ENCODE results near the gene OR2J3. TPM values are rescaled to one million over a fixed set of nuclear protein-coding genes. Genes with fewer than 3 reads are reported as not detected.

The OR2J3 gene
- total RNA-seq, 5 donors from 2014 or later (not counting 1 experiment from before 2014, with no cell fraction given) = 0.09 TPM; not detected in 4

- CTCF ChIA-PET = no interaction called here
- WGBS (ENCODE audit: insufficient coverage) = 69% methylated on average over 4 of the region's 4 CpGs
- ATAC-seq (replicated peaks in 1 of 4) (no peak), DNase-seq (no peak)
- Histone ChIP-seq H3K27ac (ENCODE audit: low read length) (no peak overlapping the region), H3K4me3 (ENCODE audit: control insufficient read depth in 1 of 2, extremely low read depth in 1 of 2, low read length in 1 of 2) (no peak overlapping the region), H3K9me3 (no peaks in the 10 kb centered on the region), H3K36me3 (ENCODE audit: control insufficient read depth in 2 of 2, extremely low read depth in 1 of 2, insufficient read depth in 1 of 2, low read length in 1 of 2) (no peaks in the 10 kb centered on the region), H3K4me1 (ENCODE audit: control insufficient read depth in 1 of 2, extremely low read depth in 1 of 2, insufficient read depth in 2 of 2, low read length in 2 of 2) (no peaks in the 10 kb centered on the region), H3K27me3 (replicated peaks in 1 of 2; ENCODE audit: control insufficient read depth in 2 of 2, extremely low read depth in 1 of 2, insufficient read depth in 2 of 2, low read length in 1 of 2) (peaks cover 0 to 17% of the 10 kb centered on the region in 2 experiments)
- Mint-ChIP-seq H3K9me3 (no peaks in the 10 kb centered on the region), H3K4me1 (no peaks in the 10 kb centered on the region), H3K4me3 (no peak overlapping the region), H3K36me3 (no peaks in the 10 kb centered on the region), H3K27ac (no peak overlapping the region), H3K27me3 (peaks cover 38 to 44% of the 10 kb centered on the region in 2 donors)
- POLR2A ChIA-PET = interaction anchor here in 1 of 2 donors (0.6 kb wide), 1 partner anchor 422 kb away, joined by 7 read pairs; no protein-coding TSS in a partner anchor
Observed at GRCh38 chr6:29130644-29131043, 22.8 kb downstream of the OR2J3 start.

- no peaks in the 10 kb centered on the region for H3K9me3 Mint-ChIP-seq
- H3K27me3 ChIP-seq (replicated peaks in 1 of 2; ENCODE audit: control insufficient read depth in 2 of 2, extremely low read depth in 1 of 2, insufficient read depth in 2 of 2, low read length in 1 of 2) = peaks cover 0 to 17% of the 10 kb centered on the region in 2 experiments
- no peaks in the 10 kb centered on the region for H3K4me1 Mint-ChIP-seq
- peaks cover 32 to 42% of the 10 kb centered on the region in 2 donors for H3K27me3 Mint-ChIP-seq
- no peak overlapping the region for H3K4me3 ChIP-seq (ENCODE audit: control insufficient read depth in 1 of 2, extremely low read depth in 1 of 2, low read length in 1 of 2)
- no peak overlapping the region for H3K27ac Mint-ChIP-seq
- H3K9me3 ChIP-seq = no peaks in the 10 kb centered on the region
- H3K4me3 Mint-ChIP-seq = no peak overlapping the region
- H3K36me3 Mint-ChIP-seq = no peaks in the 10 kb centered on the region
- no peak overlapping the region for H3K27ac ChIP-seq (ENCODE audit: low read length)
- ATAC-seq (replicated peaks in 1 of 4) (no peak), DNase-seq (no peak)
- ChIA-PET CTCF (no interaction called here), POLR2A (no interaction called here)
- WGBS (ENCODE audit: insufficient coverage) = no CpG with 5 or more reads among the region's 2 CpGs
- H3K4me1 ChIP-seq (ENCODE audit: control insufficient read depth in 1 of 2, extremely low read depth in 1 of 2, insufficient read depth in 2 of 2, low read length in 2 of 2) = no peaks in the 10 kb centered on the region
- no peaks in the 10 kb centered on the region for H3K36me3 ChIP-seq (ENCODE audit: control insufficient read depth in 2 of 2, extremely low read depth in 1 of 2, insufficient read depth in 1 of 2, low read length in 1 of 2)
Observed at GRCh38 chr6:29131691-29132090, 23.8 kb downstream of the OR2J3 start.

- Histone ChIP-seq H3K27ac (ENCODE audit: low read length) (no peak overlapping the region), H3K9me3 (no peaks in the 10 kb centered on the region), H3K4me3 (ENCODE audit: control insufficient read depth in 1 of 2, extremely low read depth in 1 of 2, low read length in 1 of 2) (no peak overlapping the region), H3K27me3 (replicated peaks in 1 of 2; ENCODE audit: control insufficient read depth in 2 of 2, extremely low read depth in 1 of 2, insufficient read depth in 2 of 2, low read length in 1 of 2) (no peaks in the 10 kb centered on the region), H3K36me3 (ENCODE audit: control insufficient read depth in 2 of 2, extremely low read depth in 1 of 2, insufficient read depth in 1 of 2, low read length in 1 of 2) (no peaks in the 10 kb centered on the region), H3K4me1 (ENCODE audit: control insufficient read depth in 1 of 2, extremely low read depth in 1 of 2, insufficient read depth in 2 of 2, low read length in 2 of 2) (no peaks in the 10 kb centered on the region)
- POLR2A ChIA-PET = no interaction called here
- DNase-seq (no peak), ATAC-seq (replicated peaks in 1 of 4) (no peak)
- no peaks in the 10 kb centered on the region for H3K9me3 Mint-ChIP-seq
- CTCF ChIA-PET = interaction anchor here in 1 of 2 donors (0.5 kb wide), 1 partner anchor 99 kb away, joined by 4 read pairs; no protein-coding TSS in a partner anchor
- no peak overlapping the region for H3K27ac Mint-ChIP-seq
- no peaks in the 10 kb centered on the region for H3K4me1 Mint-ChIP-seq
- no peaks in the 10 kb centered on the region for H3K36me3 Mint-ChIP-seq
- H3K27me3 Mint-ChIP-seq = peaks cover 27 to 38% of the 10 kb centered on the region in 2 donors
- H3K4me3 Mint-ChIP-seq = no peak overlapping the region
- WGBS (ENCODE audit: insufficient coverage) = no CpG with 5 or more reads among the region's 4 CpGs
Observed at GRCh38 chr6:29137724-29138123, 29.9 kb downstream of the OR2J3 start.

- Histone ChIP-seq H3K9me3 (no peaks in the 10 kb centered on the region), H3K27me3 (replicated peaks in 1 of 2; ENCODE audit: control insufficient read depth in 2 of 2, extremely low read depth in 1 of 2, insufficient read depth in 2 of 2, low read length in 1 of 2) (no peaks in the 10 kb centered on the region), H3K36me3 (ENCODE audit: control insufficient read depth in 2 of 2, extremely low read depth in 1 of 2, insufficient read depth in 1 of 2, low read length in 1 of 2) (no peaks in the 10 kb centered on the region), H3K4me3 (ENCODE audit: control insufficient read depth in 1 of 2, extremely low read depth in 1 of 2, low read length in 1 of 2) (no peak overlapping the region), H3K27ac (ENCODE audit: low read length) (no peak overlapping the region), H3K4me1 (ENCODE audit: control insufficient read depth in 1 of 2, extremely low read depth in 1 of 2, insufficient read depth in 2 of 2, low read length in 2 of 2) (no peaks in the 10 kb centered on the region)
- H3K27me3 Mint-ChIP-seq = peaks cover 15 to 38% of the 10 kb centered on the region in 2 donors
- CTCF ChIA-PET = interaction anchor here in 1 of 2 donors (0.5 kb wide), 1 partner anchor 309 kb away, joined by 5 read pairs; no protein-coding TSS in a partner anchor
- no peaks in the 10 kb centered on the region for H3K36me3 Mint-ChIP-seq
- H3K9me3 Mint-ChIP-seq = peaks cover 0 to 5% (median 0%) of the 10 kb centered on the region in 3 donors
- no peak for ATAC-seq (replicated peaks in 1 of 4)
- no peak for DNase-seq
- no peaks in the 10 kb centered on the region for H3K4me1 Mint-ChIP-seq
- POLR2A ChIA-PET = no interaction called here
- H3K4me3 Mint-ChIP-seq = no peak overlapping the region
- H3K27ac Mint-ChIP-seq = no peak overlapping the region
- no CpG with 5 or more reads among the region's 1 CpG for WGBS (ENCODE audit: insufficient coverage)
Observed at GRCh38 chr6:29141606-29142005, 33.7 kb downstream of the OR2J3 start.

- no peak overlapping the region for H3K27ac Mint-ChIP-seq
- Histone ChIP-seq H3K27me3 (replicated peaks in 1 of 2; ENCODE audit: control insufficient read depth in 2 of 2, extremely low read depth in 1 of 2, insufficient read depth in 2 of 2, low read length in 1 of 2) (no peaks in the 10 kb centered on the region), H3K27ac (ENCODE audit: low read length) (no peak overlapping the region), H3K4me3 (ENCODE audit: control insufficient read depth in 1 of 2, extremely low read depth in 1 of 2, low read length in 1 of 2) (no peak overlapping the region), H3K9me3 (no peaks in the 10 kb centered on the region), H3K36me3 (ENCODE audit: control insufficient read depth in 2 of 2, extremely low read depth in 1 of 2, insufficient read depth in 1 of 2, low read length in 1 of 2) (no peaks in the 10 kb centered on the region), H3K4me1 (ENCODE audit: control insufficient read depth in 1 of 2, extremely low read depth in 1 of 2, insufficient read depth in 2 of 2, low read length in 2 of 2) (no peaks in the 10 kb centered on the region)
- ATAC-seq (replicated peaks in 1 of 4) (no peak), DNase-seq (no peak)
- H3K36me3 Mint-ChIP-seq = no peaks in the 10 kb centered on the region
- POLR2A ChIA-PET = no interaction called here
- peaks cover 15 to 42% of the 10 kb centered on the region in 2 donors for H3K27me3 Mint-ChIP-seq
- no peaks in the 10 kb centered on the region for H3K4me1 Mint-ChIP-seq
- CTCF ChIA-PET = no interaction called here
- peaks cover 0 to 5% (median 0%) of the 10 kb centered on the region in 3 donors for H3K9me3 Mint-ChIP-seq
- no peak overlapping the region for H3K4me3 Mint-ChIP-seq
Observed at GRCh38 chr6:29142309-29142708, 34.5 kb downstream of the OR2J3 start.

GRCh38 chr6:29146179-29146578, 38.3 kb downstream of the OR2J3 start:
- ChIA-PET CTCF (no interaction called here), POLR2A (no interaction called here)
- WGBS (ENCODE audit: insufficient coverage) = no CpG with 5 or more reads among the region's 2 CpGs
- Mint-ChIP-seq H3K9me3 (peaks cover 0 to 17% (median 8%) of the 10 kb centered on the region in 3 donors), H3K4me1 (no peaks in the 10 kb centered on the region), H3K4me3 (no peak overlapping the region), H3K36me3 (no peaks in the 10 kb centered on the region), H3K27me3 (peaks cover 18 to 30% of the 10 kb centered on the region in 2 donors), H3K27ac (no peak overlapping the region)
- Histone ChIP-seq H3K27me3 (replicated peaks in 1 of 2; ENCODE audit: control insufficient read depth in 2 of 2, extremely low read depth in 1 of 2, insufficient read depth in 2 of 2, low read length in 1 of 2) (no peaks in the 10 kb centered on the region), H3K36me3 (ENCODE audit: control insufficient read depth in 2 of 2, extremely low read depth in 1 of 2, insufficient read depth in 1 of 2, low read length in 1 of 2) (no peaks in the 10 kb centered on the region), H3K4me3 (ENCODE audit: control insufficient read depth in 1 of 2, extremely low read depth in 1 of 2, low read length in 1 of 2) (no peak overlapping the region), H3K9me3 (no peaks in the 10 kb centered on the region), H3K4me1 (ENCODE audit: control insufficient read depth in 1 of 2, extremely low read depth in 1 of 2, insufficient read depth in 2 of 2, low read length in 2 of 2) (no peaks in the 10 kb centered on the region), H3K27ac (ENCODE audit: low read length) (no peak overlapping the region)
- ATAC-seq (replicated peaks in 1 of 4) (no peak), DNase-seq (no peak)

GRCh38 chr6:29147074-29147473, 39.2 kb downstream of the OR2J3 start:
- peaks cover 0 to 17% (median 8%) of the 10 kb centered on the region in 3 donors for H3K9me3 Mint-ChIP-seq
- no peak overlapping the region for H3K27ac Mint-ChIP-seq
- H3K27me3 Mint-ChIP-seq = peaks cover 21 to 32% of the 10 kb centered on the region in 2 donors
- ATAC-seq (replicated peaks in 1 of 4) (no peak), DNase-seq (no peak)
- WGBS (ENCODE audit: insufficient coverage) = no CpG with 5 or more reads among the region's 3 CpGs
- POLR2A ChIA-PET = no interaction called here
- H3K4me1 ChIP-seq (ENCODE audit: control insufficient read depth in 1 of 2, extremely low read depth in 1 of 2, insufficient read depth in 2 of 2, low read length in 2 of 2) = no peaks in the 10 kb centered on the region
- no peaks in the 10 kb centered on the region for H3K36me3 Mint-ChIP-seq
- CTCF ChIA-PET = interaction anchor here in 1 of 2 donors (0.6 kb wide), 1 partner anchor 1229 kb away, joined by 4 read pairs; no protein-coding TSS in a partner anchor
- no peaks in the 10 kb centered on the region for H3K4me1 Mint-ChIP-seq
- H3K27ac ChIP-seq (ENCODE audit: low read length) = no peak overlapping the region
- H3K9me3 ChIP-seq = no peaks in the 10 kb centered on the region
- no peak overlapping the region for H3K4me3 Mint-ChIP-seq
- H3K4me3 ChIP-seq (ENCODE audit: control insufficient read depth in 1 of 2, extremely low read depth in 1 of 2, low read length in 1 of 2) = no peak overlapping the region
- H3K27me3 ChIP-seq (replicated peaks in 1 of 2; ENCODE audit: control insufficient read depth in 2 of 2, extremely low read depth in 1 of 2, insufficient read depth in 2 of 2, low read length in 1 of 2) = no peaks in the 10 kb centered on the region
- H3K36me3 ChIP-seq (ENCODE audit: control insufficient read depth in 2 of 2, extremely low read depth in 1 of 2, insufficient read depth in 1 of 2, low read length in 1 of 2) = no peaks in the 10 kb centered on the region

Data from T-cell (primary cell).